ENCODE results near the gene SAMD9L.
"Not testable (repeated sequence)": the region's sequence is repeated elsewhere in the genome, so short reads cannot be mapped to it uniquely, and the experiment has no call there.

SAMD9L gene

DNA sequence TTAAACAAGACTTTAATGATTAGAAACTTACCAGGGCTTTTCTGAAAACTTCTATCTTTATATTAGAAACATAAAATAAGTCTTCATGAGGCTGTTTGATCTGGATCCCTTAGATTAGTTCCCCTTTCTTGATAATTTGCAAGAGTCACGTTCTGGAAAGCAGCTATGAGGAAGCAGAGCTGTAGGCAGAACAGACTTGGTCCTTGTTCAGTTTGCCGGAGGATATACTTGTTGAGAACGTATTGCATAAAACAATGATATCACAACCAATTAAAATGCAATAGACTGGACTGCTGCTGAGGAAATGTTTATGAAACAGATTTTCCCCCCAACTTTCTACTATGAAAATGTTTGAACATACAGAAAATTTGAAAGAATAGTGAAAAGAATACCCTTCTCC, 2.8 kb downstream of the SAMD9L start:
- no peak for DNase-seq

GRCh38 chr7:93142127-93142526, 6.1 kb downstream of the SAMD9L start:
- DNase-seq: no peak

DNA sequence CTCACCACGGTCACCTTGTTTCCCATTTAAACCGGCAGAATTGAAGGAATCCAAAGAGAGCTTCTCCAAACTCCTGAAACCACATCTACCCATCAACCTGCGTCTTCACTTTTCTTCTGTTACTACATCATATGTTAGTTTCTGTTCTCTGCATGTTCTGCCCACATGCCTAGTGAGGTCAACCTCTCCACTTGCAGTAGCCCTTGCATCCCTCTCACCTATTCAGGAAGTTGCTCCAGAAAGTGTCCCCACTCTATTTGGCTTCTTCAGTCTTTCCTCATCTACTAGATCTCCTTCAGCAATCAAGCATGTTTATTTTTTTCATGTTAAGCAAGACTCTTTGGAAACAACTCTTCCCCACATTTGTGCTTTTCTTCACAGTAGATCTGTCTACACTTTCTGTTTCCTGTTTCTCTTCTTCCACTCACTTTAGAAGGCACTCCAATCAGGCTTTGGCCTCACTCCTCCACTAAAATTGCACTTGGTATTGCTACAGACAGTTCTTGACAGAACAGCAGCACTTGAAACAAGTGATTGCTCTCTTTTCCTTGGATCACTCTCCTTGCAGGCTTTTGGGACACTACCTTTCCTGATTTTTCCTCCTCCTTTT, 7.5 kb downstream of the SAMD9L start:
- DNase-seq: no peak

DNA sequence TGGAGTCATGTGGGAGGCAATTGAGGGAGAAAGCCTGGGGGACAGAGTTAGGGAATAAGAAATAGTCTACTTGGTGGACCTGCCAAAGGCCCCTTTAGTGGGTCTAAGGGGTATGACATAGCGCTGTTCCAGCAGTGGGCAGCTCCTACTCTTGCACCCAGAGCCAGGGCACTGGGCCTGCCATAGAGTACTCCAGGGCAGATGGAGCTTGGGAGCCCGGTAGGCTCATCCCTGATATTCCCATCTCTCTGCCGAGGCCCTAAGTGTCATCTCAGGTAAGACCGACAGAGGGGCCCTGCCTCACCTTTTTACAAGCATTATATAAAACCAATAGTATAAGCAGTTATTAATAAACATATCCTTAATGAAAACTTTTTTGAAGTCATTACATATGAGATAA, 9.6 kb downstream of the SAMD9L start:
- no peak for DNase-seq

DNA sequence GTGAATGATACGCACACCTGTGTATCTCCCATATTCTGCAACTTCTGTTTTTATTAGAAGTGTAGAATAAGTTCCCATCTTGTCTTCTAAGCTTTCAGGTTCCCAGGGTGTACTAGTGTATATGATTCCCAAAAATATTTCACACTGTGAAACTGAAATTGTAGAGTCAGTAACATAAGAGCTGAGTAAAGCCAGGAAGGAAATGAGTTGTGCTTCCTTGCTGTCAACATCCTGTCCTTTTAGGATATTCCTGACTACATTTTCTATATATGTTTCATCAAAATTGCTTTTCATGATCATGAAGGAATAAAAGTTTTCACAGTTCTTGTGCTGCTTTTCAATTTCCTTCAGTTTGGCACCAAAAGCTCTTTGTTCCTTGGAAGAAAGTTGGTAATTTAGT, 15.2 kb downstream of the SAMD9L start:
- DNase-seq: no peak

DNA sequence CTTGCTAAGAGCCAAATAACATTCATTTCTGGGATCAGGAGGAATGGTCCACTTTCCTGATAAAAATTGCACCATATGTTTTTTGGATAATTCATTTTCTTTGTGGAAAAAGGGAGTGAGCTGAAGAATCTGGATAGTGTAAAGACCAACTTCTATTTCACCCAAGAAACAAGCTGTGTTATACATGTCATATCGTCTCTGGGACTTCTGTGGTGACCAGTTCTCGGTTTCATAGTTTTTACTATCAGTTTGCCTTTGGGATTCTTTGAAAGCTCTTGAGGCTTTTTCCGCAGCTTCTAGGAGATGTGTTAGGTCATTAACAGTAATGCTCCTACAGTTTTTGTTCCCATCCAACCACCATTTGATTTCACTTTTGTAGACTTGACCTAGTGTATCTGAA, 16.0 kb downstream of the SAMD9L start:
- DNase-seq: no peak

GRCh38 chr7:93126954-93127353, 21.2 kb downstream of the SAMD9L start:
- not testable (repeated sequence) for DNase-seq

- not testable (repeated sequence) for DNase-seq
Measured at GRCh38 chr7:93123532-93123931, 24.7 kb downstream of the SAMD9L start.

GRCh38 chr7:93120592-93121549, 27.3 kb downstream of the SAMD9L start:
- no peak for DNase-seq

DNA sequence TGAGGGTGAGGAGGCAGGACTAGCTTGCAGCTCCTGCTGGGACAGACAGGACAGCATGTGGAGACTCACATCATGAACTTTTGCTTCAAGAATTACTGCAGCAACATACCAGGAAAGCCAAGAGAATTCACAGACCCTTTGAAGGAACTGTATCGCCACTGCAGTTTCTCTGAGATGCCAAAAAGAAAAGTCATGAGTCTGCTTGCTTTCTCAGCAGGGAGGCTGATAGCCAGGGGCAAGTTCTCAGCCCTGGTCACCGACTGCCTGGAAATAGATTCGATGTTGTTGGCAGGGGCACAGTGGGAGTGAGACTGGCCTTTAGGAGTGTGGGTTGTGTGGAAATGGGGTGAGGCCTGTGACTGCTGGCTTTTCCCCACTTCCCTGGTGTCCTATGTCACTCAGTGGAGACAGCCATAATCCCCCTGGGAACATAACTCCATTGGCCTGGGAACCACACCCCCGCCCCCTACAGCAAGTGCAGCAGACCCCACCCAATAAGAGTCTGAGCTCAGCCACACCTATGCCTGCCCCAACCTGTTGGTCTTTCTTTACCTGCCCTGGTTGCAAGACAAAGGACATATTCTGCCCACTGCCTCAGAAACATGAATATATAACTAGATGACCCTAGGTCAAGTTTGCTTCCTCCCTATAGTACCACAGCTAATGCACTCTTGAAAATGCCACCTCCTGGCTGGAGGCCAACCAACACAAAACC, 28.8 kb downstream of the SAMD9L start:
- DNase-seq: no peak

DNA sequence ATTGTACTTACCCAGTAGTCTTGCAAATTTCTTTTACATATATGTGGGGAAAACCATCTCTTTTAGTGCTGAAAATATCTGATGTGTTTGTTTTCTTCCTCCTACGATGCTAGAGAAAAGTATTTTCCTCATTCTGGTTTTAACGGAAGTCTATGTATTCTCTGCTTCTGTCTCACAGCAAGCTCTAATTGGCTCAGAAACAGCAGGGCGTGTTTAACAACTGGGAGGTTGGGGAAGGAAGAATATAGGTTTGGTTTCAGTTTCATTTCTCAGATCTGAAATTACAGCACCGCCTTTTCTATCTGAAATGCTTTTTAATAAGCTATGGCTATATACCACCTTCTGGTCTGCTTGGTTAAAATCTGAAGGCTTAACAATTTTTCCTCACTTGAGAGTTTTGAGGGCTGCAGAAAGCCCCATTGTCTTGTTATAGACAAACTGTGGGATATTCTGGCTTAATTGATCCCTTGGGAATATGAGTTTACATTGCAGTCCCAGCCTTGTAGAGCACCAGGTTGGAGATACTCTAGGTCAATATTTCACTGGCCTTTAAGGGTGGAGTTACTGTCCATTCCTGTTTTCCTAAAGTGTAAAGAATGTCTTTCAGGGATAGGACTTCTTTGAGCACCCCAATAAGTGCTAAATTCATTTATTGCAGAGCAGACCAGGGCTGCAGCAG, 30.2 kb downstream of the SAMD9L start, which contains the start of gene SAMD9:
Gene SAMD9 (minus strand): TSS at position 128 of the 679 bp plus-strand sequence. CDS start 11,882 bp downstream, outside the sequence.
- peak; percentile 56 for DNase-seq

DNA sequence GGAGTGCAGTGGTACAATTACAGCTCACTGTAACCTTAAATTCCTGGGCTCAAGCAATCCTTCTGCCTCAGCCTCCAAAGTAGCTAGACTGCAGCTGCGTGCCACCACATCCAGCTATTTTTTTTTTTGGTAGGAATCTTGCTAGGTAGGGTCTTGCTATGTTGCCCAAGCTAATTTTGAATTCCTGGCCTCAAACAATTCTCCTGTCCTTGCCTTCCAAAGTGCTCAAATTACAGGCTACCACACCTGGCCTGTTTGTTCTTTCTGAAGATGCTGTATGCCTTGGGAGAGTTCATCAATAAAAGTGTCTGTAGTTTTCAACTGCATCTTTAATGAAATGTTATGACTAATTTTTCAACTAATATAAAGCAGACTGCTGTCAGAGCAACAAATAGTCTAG, 30.9 kb downstream of the SAMD9L start:
- DNase-seq: no peak

DNA sequence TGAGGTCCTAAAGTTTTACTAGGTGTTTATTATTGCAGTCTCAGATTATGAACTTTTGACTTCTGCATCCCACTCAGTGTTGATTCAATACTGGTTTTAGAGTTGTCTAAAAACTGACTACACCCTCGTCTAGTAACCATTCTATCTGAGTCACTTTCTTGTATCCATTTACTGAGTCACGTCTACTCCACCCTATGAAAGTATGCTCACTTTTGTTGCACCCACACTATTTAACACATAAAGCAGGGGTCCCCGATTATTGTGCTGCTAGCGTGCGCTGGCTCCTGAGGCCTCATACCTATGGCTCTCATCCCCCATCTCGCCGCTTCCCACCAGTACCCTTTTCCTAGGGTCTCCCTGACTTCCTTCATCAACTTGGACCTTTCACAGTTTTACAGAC, 32.4 kb downstream of the SAMD9L start:
- DNase-seq: no peak

- DNase-seq: no peak
Measured at GRCh38 chr7:93108003-93108402, 40.2 kb downstream of the SAMD9L start.

- DNase-seq: no peak
Measured at GRCh38 chr7:93097388-93097787, 50.8 kb downstream of the SAMD9L start.

DNA sequence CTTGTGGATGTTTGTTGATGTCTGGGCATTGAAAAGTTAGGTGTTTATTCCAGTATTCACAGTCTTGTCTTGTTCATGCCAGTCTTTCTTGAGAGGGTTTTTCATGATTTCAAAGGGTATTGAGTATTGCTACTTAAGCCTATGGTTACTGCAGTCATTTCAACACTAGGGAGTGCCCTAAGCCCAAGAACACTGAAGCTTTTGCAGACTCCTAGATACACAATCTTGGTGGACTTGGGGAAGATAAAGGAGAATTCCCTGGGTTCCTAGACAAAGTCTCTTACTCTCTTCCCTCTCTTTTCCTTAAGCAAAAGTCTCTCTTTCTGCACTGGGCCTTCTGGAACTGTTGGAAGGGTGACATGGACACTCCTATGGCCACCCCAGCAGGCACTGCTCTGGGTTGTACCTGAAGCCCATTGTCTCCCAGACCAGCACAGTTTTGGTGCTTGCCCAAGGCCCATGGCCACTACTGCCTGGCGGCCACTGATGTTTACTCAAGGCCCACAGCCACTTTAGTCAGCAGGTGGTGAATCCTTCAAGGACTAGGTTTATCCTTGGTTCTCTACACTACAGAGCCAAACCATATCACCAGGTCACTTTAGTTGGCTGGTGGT, 55.3 kb downstream of the SAMD9L start:
- DNase-seq: no peak
